Stimulated activated CD4-positive, alpha-beta T cell treated with anti-CD3 and anti-CD28 coated beads, TNF-alpha, amount 100 ng/mL, for 1 hour (primary cell): Measurements from ENCODE around the gene NFIX.

Experiments used
- DNase-seq, 3 donors: peaks; one replicate each; pipeline ENCODE4 v3.0.0-alpha.2; 2020; ENCODE audit warnings: low read depth in 3 of 3, low spot score in 1 of 3

Gene NFIX

DNA sequence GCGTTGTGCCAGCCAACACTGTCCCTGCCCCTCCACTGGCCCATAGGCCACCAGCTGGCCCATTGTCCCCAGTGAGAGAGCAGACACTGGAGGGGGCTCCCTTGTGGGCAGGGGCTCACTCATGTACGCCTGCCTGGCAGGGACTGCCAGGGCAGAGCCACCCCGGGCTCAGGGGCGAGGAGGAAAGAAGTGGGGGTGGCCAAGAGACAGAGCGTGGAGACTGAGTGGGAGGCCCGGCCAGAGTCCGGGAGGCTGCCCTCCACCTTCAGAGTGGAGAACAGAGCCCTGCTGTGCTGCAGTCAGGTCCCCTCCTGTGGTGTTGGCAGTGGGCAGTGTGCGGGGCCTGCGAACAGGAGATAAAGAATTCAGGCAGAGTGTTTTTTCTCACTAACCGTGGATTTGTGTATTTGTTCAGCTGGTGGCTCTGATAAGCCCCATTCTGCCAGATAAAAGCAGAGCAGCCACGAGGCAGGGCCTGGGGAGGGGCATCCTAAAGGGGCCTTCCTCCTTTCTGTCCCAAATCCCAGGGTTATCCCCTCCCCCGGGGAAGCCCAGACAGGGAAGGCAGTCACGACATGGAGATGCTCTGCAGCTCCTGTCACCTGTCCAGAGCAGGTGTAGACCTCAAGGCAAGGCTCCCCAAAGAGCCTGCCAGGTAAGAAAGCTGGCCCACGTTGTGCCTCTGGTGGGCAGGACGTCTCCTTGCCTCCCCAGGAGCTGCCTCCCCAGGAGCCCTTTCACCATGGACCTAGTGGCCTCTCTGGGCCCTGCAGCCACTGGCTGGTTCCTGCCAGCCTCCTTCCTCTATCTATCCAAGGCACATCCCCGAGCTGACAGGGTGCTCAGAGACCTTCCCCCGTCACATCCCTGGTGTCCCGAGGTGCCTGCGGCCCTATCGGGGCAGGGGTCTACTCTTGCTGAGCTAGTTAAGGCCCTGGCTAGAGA is 74.4 kb downstream of the NFIX start:
- DNase-seq: no peak

- no peak for DNase-seq
Measured at GRCh38 chr19:13070425-13071140, 75.3 kb downstream of the NFIX start.

- DNase-seq: no peak
Measured at GRCh38 chr19:13071444-13072187, 76.3 kb downstream of the NFIX start.

DNA sequence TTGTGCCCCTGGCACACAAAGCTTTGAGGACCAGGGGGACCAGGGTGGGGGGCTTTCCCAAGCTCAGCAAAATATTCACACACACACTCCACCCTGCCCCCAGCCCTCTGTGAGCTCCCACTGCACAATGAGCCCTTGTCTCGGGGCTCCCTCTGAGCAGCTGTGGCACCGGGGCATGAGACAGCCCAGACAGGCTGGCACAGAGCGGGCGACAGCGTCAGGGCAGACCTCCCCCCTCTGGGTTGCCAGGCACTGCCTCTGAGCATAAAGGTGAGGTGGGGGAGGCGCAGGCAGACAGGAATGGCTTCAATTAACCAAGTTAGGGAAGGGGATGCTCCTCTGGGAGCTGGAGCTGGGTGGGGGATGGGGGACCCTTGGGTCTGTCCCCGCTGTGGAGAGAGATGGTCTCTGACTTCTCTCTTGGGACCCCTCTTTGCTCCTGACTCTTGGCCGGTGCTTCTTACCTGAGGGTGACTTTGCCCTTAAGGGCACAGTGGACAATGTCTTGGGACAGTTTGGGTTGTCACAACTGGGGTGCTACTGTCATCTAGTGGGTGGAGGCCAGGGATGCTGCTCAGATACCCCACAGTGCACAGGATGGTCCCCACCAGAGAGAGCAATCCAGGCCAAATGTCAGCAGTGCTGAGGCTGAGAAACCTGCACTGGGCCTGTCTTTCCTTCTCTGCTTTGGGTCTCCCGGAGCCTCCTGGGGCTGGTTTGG is 77.1 kb downstream of the NFIX start:
- DNase-seq: no peak

- no peak for DNase-seq
Measured at GRCh38 chr19:13073263-13073662, 78.0 kb downstream of the NFIX start.

DNA sequence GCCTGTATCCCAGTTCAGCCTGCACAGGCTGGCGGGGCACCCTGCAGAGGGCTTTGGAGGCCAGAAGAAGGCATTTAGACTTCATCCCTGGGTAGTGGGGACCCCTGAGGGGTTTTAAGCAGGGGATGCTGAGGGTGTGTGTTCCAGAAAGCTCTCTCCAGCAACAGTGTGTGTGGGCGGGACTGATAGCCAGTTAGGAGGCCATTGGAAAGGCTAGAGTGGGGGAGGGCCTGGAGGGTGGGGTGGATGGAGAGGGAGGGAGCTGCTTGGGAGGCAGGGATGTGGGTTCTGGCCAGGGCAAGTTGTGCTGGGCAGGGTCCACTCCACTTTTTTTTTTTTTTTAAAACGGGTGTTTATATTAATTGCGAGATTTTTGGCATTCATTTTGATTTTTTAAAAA is 79.1 kb downstream of the NFIX start:
- no peak for DNase-seq

DNA sequence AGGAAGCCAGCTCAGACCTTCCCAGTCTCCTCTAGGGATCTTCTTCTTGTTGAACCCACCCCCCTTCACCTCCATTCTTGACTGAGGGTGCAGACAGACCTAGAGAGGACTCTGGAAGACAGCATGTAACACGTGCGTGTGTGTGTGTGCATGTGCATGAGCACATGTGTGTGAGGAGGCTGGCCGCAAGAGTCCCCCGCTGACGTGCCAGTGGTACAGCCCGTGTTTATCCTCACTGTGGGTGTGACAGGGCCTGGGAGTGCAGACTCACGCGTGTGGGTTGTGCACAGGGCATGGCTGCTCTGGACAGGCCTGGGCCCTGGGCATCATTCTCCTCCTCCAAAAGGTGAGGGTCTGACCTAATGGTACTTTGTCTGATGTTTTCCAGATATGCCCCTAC is 81.0 kb downstream of the NFIX start:
- DNase-seq: no peak

GRCh38 chr19:13076787-13077186 is 81.5 kb downstream of the NFIX start:
- no peak for DNase-seq

DNA sequence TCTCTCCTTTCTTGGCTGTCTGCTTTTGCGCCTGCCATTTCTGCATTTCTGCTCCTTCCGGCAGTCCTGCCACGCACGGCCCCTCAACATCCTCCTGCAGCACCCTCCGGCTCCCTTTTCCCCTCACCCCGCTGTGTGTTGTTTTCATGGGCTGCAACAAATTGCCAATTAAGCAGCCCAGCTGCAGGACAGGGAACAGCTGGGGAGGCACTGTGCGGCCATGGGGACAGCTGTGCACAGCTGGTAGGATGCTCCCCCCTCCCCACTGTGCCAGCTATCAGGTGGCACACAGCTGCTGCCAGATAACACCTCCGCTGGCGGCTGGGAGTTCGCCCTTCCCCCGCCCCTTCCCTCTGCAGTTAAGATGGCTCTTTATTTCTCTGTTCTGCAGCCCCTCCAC is 82.0 kb downstream of the NFIX start:
- DNase-seq: no peak

DNA sequence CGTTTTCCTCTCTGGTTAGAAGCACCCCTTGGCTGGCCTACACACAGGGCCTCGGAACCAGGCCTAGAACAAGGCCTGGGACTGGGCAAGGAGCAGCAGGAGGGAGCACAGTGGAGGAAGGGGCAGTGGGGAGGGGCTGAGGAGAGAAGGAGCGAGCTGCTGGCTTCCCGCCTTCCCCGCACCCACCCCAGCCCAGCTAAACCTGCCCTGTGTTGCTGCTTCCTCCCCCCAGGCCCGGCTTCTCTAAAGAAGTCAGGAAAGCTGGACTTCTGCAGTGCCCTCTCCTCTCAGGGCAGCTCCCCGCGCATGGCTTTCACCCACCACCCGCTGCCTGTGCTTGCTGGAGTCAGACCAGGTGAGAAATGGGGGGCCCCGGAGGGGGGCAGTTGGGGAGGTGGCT is 83.1 kb downstream of the NFIX start:
- DNase-seq: no peak

DNA sequence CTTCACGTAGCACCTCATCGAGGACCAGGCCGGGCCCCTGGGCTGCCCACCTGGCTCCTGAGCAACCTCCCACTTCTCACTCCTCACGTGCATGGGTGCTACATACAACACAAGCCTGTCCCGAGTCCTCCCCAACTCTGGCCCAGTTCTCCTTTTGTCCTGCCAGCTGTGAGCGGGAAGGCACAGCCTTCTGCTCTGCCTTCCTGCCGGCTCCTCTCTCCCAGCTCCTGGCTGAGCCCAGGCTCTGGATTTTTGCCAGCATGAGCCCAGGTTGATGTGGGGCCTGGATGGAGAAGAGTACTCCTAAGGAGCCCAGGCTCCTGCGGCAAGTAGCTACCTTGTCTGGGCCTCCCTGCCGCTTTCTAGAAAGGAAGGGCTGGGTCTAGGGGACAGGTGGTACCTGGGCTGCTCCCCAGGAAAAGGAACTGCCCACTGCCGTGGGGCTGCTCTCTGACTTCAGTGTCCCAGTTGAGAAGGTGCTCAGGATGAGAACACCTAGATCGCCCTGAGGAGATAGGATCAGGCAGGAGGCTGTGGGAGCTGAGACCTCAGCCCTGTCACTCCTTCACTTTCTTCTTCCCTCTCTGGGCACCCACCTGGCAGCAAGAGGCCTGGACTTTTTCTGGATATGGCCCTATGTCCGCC is 83.7 kb downstream of the NFIX start:
- DNase-seq: no peak

- DNase-seq: no peak
Measured at GRCh38 chr19:13079542-13079986, 84.3 kb downstream of the NFIX start.

DNA sequence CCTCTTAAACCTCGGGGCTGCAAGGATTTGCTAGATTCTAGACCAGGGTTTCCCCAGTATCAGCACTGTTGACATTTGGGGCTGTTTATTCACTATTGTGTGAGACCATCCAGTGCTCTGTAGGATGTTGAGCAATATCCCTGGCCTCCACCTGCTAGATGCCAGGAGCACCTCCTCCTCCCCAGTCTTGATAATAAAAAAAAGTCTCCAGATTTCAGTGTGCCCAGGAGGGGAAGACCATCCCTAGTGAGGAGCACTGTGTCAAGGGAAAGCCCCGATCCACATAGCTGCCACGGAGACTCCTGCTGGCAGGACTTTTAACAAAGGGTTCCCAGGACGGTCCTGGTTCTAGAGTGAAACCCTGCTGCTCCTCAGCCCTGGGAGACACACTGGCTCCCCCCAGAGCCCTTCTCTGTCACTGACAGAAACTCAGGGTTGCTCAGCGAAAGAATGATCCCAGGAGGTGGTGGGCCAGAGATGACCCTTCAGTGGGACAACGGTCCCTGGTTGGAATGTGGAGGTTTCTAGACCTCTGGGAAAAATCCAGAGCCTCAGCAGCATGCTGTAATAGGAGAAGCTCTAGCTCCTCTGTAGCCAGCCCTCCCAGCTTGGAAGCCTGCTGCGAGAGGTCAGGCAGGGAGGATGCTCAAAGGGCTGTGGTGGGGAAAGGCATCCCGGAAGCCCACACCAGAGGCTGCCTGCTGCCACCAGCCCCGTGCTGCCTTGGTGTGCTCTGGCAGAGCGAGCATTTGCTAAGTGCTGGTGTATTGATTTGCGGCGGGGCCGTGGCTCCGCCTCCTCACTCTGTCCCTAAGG is 87.1 kb downstream of the NFIX start:
- DNase-seq: no peak

GRCh38 chr19:13083008-13083404 is 87.7 kb downstream of the NFIX start:
- DNase-seq: no peak

- no peak for DNase-seq
Measured at GRCh38 chr19:13083627-13084026, 88.4 kb downstream of the NFIX start.

DNA sequence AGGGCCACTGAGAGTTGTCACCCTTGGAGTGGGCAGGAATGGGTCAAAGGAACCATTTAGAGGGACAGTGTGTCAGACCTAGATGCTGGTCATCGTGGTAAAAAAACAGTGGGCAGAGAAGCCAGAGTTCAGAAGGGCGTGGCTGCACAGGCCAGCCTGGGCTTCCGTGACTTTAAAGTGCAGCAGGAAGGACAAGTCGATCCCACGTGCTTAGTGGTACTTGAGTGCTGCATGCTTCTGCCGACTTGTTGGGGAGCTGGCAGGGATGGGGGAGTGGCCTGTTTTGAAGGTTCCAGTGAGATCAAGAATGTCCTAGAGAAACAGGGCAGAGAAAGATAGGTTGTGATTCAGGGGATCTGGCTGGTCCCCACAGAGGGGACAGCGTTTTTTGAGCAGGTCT is 90.4 kb downstream of the NFIX start:
- no peak for DNase-seq

- DNase-seq: no peak
Measured at GRCh38 chr19:13086341-13086740, 91.1 kb downstream of the NFIX start.

- DNase-seq: no peak
Measured at GRCh38 chr19:13087295-13087694, 92.0 kb downstream of the NFIX start.

DNA sequence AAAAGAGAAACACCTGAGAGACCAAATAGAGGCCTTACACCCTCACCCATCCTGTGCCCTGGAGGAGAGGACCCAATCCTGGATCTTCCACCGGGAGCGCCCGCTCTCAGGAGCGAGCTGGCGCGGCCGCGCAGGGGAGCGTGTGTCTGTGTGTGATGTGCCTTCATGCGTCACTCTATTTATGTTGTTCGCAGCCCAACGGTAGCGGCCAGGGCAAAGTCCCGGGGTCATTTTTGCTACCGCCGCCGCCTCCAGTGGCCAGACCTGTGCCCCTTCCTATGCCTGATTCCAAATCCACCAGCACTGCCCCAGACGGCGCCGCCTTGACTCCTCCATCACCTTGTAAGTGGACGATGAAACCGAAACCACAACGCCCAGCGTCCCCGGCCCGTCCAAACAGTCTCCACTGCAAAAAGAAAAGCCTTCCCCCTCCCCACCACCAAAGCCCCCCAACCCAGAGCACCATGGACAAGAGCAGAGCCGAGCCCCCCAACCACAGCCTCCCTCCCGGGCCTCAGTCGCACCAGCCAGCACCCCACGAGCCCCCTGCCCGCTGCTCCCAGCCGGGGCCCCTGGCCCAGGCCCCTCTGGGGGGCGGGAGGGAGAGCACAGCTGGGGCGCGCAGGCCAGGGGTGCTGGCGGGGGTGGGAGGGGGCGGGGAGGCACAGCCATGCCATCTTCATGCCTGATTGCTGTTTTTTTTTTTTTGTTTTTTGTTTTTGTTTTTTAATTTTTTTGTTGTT is 92.7 kb downstream of the NFIX start:
- no peak for DNase-seq
